GM18502 (cell line): ENCODE data around the gene LRP10.
"Not testable (repeated sequence)": the region's sequence is repeated elsewhere in the genome, so short reads cannot be mapped to it uniquely, and the experiment has no call there.

Experiments used
- ATAC-seq: cut with Tn5 transposase; IDR thresholded peaks from one replicate; pipeline ENCODE4 v1.9.1; 2021; ENCODE audit warnings: mild to moderate bottlenecking; ENCODE audit not compliant: unreplicated experiment, poor library complexity

LRP10 gene

GRCh38 chr14:22842211-22843122, 29.1 kb upstream of the LRP10 start:
- ATAC-seq = no peak

DNA sequence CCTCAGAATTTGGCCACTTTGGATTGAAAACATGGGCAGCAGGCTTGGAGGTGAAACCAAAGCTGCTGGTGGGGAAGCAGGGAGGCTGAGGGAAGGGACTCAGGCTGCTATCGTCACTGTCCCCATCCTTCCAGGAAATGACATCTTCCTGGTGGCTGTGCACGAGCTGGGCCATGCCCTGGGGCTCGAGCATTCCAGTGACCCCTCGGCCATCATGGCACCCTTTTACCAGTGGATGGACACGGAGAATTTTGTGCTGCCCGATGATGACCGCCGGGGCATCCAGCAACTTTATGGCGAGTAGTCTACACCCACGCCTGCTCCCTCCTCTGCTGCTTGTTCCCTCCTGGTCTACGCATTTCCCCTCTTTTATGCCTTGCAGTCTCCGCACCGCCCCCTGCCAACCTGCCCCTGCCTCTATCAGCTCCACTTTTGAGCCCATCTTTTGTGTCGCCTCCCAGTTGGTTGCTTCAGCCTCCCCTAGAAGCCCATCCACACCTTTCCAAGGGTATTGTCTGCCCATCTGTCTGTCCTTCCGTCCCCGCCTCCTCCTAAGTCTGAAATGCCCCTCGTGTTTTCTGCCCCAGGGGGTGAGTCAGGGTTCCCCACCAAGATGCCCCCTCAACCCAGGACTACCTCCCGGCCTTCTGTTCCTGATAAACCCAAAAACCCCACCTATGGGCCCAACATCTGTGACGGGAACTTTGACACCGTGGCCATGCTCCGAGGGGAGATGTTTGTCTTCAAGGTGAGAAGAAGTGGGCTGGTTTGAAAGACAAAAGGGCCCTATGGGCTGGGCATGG, 28.2 kb upstream of the LRP10 start:
- no peak for ATAC-seq

DNA sequence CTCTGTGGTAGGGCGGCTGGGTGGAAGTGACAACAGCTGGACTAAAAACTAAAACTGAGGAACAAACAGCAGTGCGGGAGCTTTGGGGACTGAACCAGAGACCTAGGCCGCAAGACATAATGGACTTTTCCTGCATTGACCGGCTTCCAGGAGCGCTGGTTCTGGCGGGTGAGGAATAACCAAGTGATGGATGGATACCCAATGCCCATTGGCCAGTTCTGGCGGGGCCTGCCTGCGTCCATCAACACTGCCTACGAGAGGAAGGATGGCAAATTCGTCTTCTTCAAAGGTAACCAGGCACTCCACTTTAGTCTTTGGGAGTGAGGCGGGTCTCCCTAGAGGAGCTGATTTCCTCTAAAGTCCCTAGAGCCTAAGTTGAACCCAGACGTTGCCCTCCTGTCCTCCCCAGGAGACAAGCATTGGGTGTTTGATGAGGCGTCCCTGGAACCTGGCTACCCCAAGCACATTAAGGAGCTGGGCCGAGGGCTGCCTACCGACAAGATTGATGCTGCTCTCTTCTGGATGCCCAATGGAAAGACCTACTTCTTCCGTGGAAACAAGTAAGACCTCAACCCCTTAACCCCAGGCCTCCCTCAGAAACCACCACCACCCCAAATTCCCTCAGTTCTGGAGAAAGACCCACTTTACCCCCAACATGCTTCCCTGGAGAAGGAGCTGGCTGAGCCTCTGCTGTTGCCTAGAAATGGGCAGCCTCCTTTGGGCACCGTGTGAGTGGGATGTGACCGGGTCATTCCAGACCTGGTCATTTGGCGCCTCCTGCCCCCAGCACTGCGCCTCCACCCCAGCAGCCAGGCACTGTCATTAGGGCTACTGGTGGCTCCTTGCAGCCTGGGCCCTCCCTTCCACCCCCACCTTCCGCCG, 27.1 kb upstream of the LRP10 start:
- ATAC-seq = no peak

DNA sequence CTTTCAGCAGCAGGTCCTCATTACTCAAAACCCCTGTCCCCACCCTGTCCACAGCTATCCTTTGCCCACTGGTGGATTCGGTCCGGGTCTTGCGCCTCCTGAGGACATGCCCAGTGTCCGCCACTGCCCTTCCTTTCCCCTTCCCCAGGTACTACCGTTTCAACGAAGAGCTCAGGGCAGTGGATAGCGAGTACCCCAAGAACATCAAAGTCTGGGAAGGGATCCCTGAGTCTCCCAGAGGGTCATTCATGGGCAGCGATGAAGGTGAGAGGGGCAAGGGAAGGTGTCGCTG, 26.5 kb upstream of the LRP10 start:
- ATAC-seq = no peak

DNA sequence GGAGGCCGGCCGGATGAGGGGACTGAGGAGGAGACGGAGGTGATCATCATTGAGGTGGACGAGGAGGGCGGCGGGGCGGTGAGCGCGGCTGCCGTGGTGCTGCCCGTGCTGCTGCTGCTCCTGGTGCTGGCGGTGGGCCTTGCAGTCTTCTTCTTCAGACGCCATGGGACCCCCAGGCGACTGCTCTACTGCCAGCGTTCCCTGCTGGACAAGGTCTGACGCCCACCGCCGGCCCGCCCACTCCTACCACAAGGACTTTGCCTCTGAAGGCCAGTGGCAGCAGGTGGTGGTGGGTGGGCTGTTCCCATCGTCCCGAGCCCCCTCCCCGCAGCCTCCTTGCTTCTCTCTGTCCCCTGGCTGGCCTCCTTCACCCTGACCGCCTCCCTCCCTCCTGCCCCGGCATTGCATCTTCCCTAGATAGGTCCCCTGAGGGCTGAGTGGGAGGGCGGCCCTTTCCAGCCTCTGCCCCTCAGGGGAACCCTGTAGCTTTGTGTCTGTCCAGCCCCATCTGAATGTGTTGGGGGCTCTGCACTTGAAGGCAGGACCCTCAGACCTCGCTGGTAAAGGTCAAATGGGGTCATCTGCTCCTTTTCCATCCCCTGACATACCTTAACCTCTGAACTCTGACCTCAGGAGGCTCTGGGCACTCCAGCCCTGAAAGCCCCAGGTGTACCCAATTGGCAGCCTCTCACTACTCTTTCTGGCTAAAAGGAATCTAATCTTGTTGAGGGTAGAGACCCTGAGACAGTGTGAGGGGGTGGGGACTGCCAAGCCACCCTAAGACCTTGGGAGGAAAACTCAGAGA, 25.5 kb upstream of the LRP10 start:
- ATAC-seq = no peak

- ATAC-seq = no peak
These were observed 24.7 kb upstream of the LRP10 start for GRCh38 chr14:22846811-22847307.

DNA sequence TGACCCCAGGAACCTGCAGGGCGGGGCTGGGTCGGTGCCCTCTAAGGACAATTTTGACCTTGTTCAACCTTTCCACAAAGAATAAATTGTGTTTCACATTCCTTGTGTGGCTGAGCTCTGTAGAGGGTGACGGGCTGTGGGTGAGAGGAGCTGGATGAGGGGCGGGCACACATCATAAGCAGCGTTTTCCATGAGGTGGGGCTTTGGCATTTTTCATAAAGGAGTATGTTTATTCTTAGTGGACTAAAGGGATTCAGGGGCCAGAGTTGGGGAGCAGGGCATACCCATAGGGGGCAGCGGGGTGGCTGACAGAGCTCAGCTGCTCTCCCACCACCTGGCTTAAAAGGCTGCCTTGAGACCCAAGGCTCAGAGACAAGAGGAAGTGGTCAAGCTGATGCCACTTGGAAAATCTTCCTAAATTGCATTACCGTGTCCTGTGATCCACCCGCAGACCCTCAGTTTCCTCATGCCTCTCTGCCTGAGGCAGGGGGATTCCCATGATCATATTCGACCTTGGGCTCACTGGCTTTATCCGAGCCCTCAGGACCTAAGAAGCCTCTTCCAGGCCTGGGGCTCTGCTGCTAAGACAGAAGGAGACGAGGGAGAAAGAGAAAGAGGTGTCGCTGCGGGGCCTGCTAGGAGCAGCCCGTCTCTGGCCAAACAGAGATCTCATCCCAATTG, 23.7 kb upstream of the LRP10 start:
- no peak for ATAC-seq

- ATAC-seq = no peak
These were observed 23.0 kb upstream of the LRP10 start for GRCh38 chr14:22848351-22849164.

- no peak for ATAC-seq
These were observed 22.2 kb upstream of the LRP10 start for GRCh38 chr14:22849212-22849819.

DNA sequence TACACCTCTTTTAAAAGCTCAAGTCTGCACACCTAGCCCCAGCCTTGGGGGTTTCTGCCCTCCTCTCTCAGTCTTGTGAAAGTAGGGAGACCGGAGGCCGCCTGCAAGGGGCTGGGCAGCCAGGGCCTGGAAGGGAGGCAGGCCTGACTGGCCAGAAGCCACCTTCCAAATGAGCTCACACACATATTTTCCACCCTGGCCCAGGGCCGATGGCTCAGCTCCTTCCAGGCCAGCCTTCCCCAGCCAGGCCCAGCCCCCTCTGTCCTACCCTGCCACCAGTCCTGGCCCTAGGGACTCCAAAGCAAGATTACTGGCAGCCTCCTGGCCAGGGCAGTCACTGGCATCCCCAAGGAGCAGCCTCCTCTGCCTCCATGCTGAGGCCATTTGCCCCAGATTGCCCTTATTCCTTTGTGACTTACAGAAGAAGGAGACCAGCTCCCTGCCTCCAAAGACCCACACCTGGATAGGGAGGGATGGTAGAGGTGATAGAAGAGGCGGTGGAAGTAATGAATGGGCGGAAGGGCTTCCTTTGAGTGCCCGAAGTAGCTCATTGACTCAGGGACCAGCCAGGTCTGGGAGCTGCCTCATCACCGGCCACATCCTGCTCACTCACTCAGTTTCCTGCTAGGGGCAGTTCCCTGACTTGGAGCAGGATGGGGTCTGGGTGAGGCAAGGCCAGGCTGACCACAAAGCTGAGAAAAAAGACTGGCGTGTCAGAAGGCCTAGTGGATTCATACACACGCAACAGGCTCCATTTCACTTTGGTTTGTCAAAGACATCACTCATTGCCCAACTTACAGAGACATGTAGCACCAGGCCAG, 20.4 kb upstream of the LRP10 start:
- ATAC-seq = no peak

DNA sequence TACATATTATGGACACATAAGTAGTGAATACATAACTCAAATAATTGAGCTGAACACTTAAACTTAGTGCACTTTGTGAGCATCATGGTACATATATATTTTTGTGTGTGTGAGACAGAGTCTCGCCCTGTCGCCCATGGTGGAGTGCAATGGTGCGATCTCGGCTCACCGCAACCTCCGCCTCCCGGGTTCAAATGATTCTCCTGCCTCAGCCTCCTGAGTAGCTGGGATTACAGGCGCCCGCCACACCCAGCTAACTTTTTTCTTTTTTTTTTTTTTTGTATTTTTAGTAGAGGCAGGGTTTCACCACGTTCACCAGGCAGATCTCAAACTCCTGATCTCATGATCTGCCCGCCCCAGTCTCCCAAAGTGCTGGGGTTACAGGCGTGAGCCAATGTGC, 19.4 kb upstream of the LRP10 start:
- ATAC-seq = not testable (repeated sequence)

DNA sequence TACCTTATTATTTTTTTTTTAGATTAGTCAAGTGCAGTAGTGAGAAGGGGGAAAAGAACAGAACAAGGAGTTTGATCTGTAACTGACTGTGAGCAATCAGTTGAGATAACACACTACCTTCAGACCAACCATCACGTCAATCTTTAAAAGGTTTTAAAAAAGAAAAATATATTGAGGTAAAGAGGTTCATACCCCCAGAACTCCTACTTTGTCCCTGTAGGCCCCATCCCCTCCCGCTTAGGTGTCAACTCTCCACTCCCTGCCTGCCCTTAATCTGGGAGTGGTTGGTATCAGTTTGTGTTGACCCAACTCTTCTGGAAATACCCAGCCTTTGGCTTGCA, 19.0 kb upstream of the LRP10 start:
- ATAC-seq = no peak

DNA sequence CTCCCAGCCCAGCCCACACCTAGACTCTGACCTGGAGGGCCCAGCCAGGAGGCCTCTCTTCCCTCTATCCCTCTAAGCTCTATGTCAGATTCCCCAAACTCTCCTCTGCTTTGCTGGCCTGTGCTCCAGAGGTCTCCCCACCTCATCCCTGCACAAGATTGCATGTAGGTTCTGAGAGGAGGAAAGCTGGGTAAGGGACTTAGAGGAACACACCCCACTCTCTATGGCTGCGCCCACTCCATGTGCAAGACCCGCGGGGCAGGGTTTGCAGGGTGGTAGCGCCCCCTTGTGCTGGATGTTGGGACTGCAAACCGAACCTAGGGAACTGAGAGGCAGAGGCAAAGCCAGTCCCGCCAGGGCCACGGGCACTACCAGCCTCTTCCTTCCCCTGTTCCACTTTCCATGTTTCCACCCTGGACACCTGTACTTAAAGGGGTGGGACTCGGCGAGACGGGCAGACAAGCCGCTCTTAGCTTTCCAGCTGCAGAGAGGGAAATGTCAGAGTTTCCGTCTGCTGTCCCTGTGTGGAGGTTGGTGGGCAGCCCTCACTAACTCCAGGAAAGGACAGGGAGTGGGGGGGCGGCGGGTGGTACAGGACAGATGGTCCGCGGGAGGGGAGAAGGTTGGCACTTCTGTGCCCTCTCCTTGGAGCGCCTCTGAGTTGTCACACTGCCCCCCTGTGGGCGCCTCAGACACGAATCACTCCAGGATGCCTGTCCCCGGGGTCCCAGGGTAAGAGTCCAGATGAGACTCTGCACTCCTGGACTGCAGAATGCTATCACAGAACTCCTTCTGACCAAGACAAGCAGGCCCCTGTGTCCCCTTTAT, 18.4 kb upstream of the LRP10 start:
- ATAC-seq = peak; percentile 77

- not testable (repeated sequence) for ATAC-seq
These were observed 17.2 kb upstream of the LRP10 start for GRCh38 chr14:22854296-22854695.

- no peak for ATAC-seq
These were observed 16.4 kb upstream of the LRP10 start for GRCh38 chr14:22854963-22855724.

GRCh38 chr14:22856428-22856827, 15.1 kb upstream of the LRP10 start:
- no peak for ATAC-seq
